Mucosa of descending colon (tissue), 3 donors: ENCODE data around the gene GPATCH3. TPM values are rescaled to one million over a fixed set of nuclear protein-coding genes. Genes with fewer than 3 reads are reported as not detected.
"Not testable (repeated sequence)": the region's sequence is repeated elsewhere in the genome, so short reads cannot be mapped to it uniquely, and the experiment has no call there.

Experiments used
- ATAC-seq: fragments of 200-7000 bp; cut with Tn5 transposase; one replicate; pipeline ENCODE4 v1.9.1; 2020; ENCODE audit warnings: mild to moderate bottlenecking, moderate library complexity
- DNase-seq, 3 donors: peaks; one replicate each; pipeline ENCODE4 v3.0.0-alpha.2; 2020
- H3K36me3 ChIP-seq: fragments of 200-600 bp; one replicate; pipeline ENCODE4 v1.8.0; 2021; ENCODE audit warnings: low read depth, mild to moderate bottlenecking
- H3K4me1 ChIP-seq: fragments of 200-600 bp; one replicate; pipeline ENCODE4 v1.8.0; 2021; ENCODE audit warnings: low read depth, mild to moderate bottlenecking
- H3K4me3 ChIP-seq: fragments of 200-600 bp; one replicate; pipeline ENCODE4 v1.8.0; 2021; ENCODE audit warnings: mild to moderate bottlenecking
- H3K9me3 ChIP-seq: fragments of 200-600 bp; one replicate; pipeline ENCODE4 v1.8.0; 2021; ENCODE audit warnings: mild to moderate bottlenecking
- intact Hi-C, 2 donors: fragments of 100-400 bp; cut with DNase I in 1 of 2; cut with micrococcal nuclease in 1 of 2; formaldehyde crosslinking; loops; one replicate each; pipeline versions ENCODE4 v1.11.0 to v1.11.1; 2022; cut with DNase I, micrococcal nuclease
- total RNA-seq, 3 donors: library from RNA; stranded (reverse); fragmentation: NEBNext Ultra II Directional in 2 of 3; extraction: Animal tissue kit (Norgen Biotek cat#: 25700) in 2 of 3; gene quantifications; one replicate each; pipeline versions ENCODE4 v1.2.1 to v1.2.4, GENCODE V29; 2021 to 2023
- TF ChIP-seq, protein P1 (sequence below): fragments of 200-600 bp; IDR thresholded peaks from one replicate; pipeline ENCODE4 v1.8.0; 2022; ENCODE audit warnings: antibody characterized with exemption, mild to moderate bottlenecking
- donor health status: DM: no; HTN: no; CAD: no; lungs with moderate emphysema.
- donor health status: DM: no; HTN: no; CAD: no.
- donor health status: DM: no; HTN: yes; CAD: no.

The GPATCH3 gene
- total RNA-seq, 3 donors from 2014 or later, result 14.0 to 17.5 (median 14.5) TPM

- ATAC-seq (no peak), DNase-seq (no peak)
- H3K4me3 ChIP-seq, result no peak overlapping the region
- intact Hi-C loops, result loop anchor here in 1 of 2 donors (5.0 kb wide), 1 partner anchor 34 kb away; no protein-coding TSS in a partner anchor
- H3K36me3 ChIP-seq, result peaks cover 4% of the 10 kb centered on the region
- peaks cover 27% of the 10 kb centered on the region for H3K4me1 ChIP-seq
- TF ChIP-seq, protein P1, sequence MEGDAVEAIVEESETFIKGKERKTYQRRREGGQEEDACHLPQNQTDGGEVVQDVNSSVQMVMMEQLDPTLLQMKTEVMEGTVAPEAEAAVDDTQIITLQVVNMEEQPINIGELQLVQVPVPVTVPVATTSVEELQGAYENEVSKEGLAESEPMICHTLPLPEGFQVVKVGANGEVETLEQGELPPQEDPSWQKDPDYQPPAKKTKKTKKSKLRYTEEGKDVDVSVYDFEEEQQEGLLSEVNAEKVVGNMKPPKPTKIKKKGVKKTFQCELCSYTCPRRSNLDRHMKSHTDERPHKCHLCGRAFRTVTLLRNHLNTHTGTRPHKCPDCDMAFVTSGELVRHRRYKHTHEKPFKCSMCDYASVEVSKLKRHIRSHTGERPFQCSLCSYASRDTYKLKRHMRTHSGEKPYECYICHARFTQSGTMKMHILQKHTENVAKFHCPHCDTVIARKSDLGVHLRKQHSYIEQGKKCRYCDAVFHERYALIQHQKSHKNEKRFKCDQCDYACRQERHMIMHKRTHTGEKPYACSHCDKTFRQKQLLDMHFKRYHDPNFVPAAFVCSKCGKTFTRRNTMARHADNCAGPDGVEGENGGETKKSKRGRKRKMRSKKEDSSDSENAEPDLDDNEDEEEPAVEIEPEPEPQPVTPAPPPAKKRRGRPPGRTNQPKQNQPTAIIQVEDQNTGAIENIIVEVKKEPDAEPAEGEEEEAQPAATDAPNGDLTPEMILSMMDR, result no peak
- H3K9me3 ChIP-seq, result no peaks in the 10 kb centered on the region
Measured at GRCh38 chr1:26848499-26848898, 51.8 kb downstream of the GPATCH3 start.

GRCh38 chr1:26847826-26848225 lies 52.4 kb downstream of the GPATCH3 start:
- intact Hi-C loops, result loop anchor here in 1 of 2 donors (5.0 kb wide), 1 partner anchor 34 kb away; no protein-coding TSS in a partner anchor
- DNase-seq (peak in 1 of 3 donors; percentile 66), ATAC-seq (peak; percentile 59)
- H3K9me3 ChIP-seq, H3K36me3 ChIP-seq, H3K4me3 ChIP-seq: not testable (repeated sequence)
- H3K4me1 ChIP-seq, result peaks cover 21% of the 10 kb centered on the region

- no peaks in the 10 kb centered on the region for H3K9me3 ChIP-seq
- no peak overlapping the region for H3K4me3 ChIP-seq
- DNase-seq (no peak), ATAC-seq (no peak)
- H3K36me3 ChIP-seq, result no peaks in the 10 kb centered on the region
- H3K4me1 ChIP-seq, result peaks cover 10% of the 10 kb centered on the region
- intact Hi-C loops, result loop anchor here in 1 of 2 donors (5.0 kb wide), 1 partner anchor 38 kb away; no protein-coding TSS in a partner anchor
- TF ChIP-seq, protein P1, result no peak
Measured at GRCh38 chr1:26844424-26845196, 55.7 kb downstream of the GPATCH3 start.

Other genes starting within 250 kb of the GPATCH3 start
- gene ARID1A, start 204.5 kb downstream of the GPATCH3 start, total RNA-seq, result 10 to 100 TPM; 59.9 to 81.2 (median 65.4) TPM
- 10 to 100 TPM; 16.5 to 22.3 (median 17.5) TPM for gene PIGV, start 112.5 kb downstream of the GPATCH3 start, total RNA-seq
- gene ZDHHC18, start 73.8 kb downstream of the GPATCH3 start, total RNA-seq, result 10 to 100 TPM; 22.8 to 30.5 (median 26.9) TPM
- 100 to 1,000 TPM; 124 to 282 (median 191) TPM for gene SFN, start 37.3 kb downstream of the GPATCH3 start, total RNA-seq
- 10 to 100 TPM; 25.4 to 37.2 (median 27.0) TPM for gene GPN2, start 10.2 kb downstream of the GPATCH3 start, total RNA-seq
- gene NR0B2, start 13.5 kb upstream of the GPATCH3 start, total RNA-seq, result under 1 TPM in 2 of 3 donors, not detected in 1; 0.43 to 0.52 TPM
- gene NUDC, start 21.3 kb upstream of the GPATCH3 start, total RNA-seq, result 10 to 100 TPM; 36.2 to 83.5 (median 43.1) TPM
- gene KDF1, start 60.0 kb upstream of the GPATCH3 start, total RNA-seq, result 10 to 100 TPM; 10.1 to 27.0 (median 20.4) TPM
- 10 to 100 TPM in 1 of 3 donors, 1 to 10 TPM in 2; 1.0 to 16.8 (median 3.0) TPM for gene TRNP1, start 93.2 kb upstream of the GPATCH3 start, total RNA-seq
- gene TENT5B, start 112.4 kb upstream of the GPATCH3 start, total RNA-seq, result 10 to 100 TPM in 1 of 3 donors, 1 to 10 TPM in 1, under 1 TPM in 1; 0.43 to 29.7 (median 5.7) TPM